ENCODE results near the gene HDLBP. TPM values are rescaled to one million over a fixed set of nuclear protein-coding genes. Genes with fewer than 3 reads are reported as not detected.

The HDLBP gene
- total RNA-seq, 1 donor from 2014 or later: 922 TPM

DNA sequence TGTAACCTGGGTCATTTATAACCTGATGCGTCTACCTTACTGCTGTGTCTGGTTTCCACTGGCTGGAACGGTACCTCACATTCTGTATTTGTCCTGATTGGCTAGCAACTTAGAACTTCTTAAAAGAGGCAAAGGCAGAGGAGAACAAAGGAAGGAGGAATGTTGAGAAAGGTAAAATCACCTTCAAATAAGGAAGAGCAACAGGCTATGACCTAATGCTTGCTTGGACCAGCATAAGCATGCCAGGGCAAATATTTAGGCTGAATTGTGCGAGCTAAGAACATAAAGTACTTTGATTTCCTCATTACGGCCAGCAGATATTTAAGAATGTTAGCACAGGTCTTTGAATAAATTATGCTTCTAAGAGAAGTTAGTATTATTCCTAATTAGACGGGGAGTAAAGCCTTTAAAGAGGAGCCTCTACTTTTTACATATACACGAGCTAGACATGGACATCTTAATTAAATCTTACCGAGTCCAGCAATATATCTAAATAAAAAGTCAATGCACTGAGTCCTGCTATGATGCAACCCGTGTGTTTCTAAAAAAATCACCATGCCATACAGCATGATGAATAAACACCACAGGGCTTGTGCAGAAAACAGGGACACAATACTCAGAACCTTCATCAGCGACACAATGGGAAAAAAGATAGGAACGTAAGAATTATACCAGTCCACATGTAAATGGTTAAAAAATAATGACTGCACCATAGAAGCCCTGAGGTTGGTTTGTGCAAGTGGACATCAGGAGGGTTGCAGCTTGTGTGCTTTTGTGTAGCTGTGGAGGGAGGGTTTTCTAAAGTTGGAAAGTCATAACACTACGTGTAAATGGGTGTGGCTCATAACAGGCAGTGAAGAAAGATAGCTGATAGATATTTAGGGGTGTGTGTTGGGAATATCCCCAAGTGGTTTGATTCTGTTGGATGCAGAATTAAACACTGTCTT lies 14.5 kb upstream of the HDLBP start:
- H3K36me3 Mint-ChIP-seq (ENCODE audit: low read depth, unreplicated experiment): peaks cover 30% of the 10 kb centered on the region
- no peak overlapping the region for H3K4me2 ChIP-seq (ENCODE audit: low read length)
- TF ChIP-seq EZH2 (IDR thresholded peaks at IDR 0.05; ENCODE audit: insufficient read depth, low read length): no peak
- TF ChIP-seq, protein P1, sequence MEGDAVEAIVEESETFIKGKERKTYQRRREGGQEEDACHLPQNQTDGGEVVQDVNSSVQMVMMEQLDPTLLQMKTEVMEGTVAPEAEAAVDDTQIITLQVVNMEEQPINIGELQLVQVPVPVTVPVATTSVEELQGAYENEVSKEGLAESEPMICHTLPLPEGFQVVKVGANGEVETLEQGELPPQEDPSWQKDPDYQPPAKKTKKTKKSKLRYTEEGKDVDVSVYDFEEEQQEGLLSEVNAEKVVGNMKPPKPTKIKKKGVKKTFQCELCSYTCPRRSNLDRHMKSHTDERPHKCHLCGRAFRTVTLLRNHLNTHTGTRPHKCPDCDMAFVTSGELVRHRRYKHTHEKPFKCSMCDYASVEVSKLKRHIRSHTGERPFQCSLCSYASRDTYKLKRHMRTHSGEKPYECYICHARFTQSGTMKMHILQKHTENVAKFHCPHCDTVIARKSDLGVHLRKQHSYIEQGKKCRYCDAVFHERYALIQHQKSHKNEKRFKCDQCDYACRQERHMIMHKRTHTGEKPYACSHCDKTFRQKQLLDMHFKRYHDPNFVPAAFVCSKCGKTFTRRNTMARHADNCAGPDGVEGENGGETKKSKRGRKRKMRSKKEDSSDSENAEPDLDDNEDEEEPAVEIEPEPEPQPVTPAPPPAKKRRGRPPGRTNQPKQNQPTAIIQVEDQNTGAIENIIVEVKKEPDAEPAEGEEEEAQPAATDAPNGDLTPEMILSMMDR (IDR thresholded peaks at IDR 0.05; ENCODE audit: insufficient read depth, low read depth, low read length): no peak
- no peak for FAIRE-seq
- H4K20me1 ChIP-seq (ENCODE audit: insufficient read depth, low read length): peaks cover 89% of the 10 kb centered on the region
- H3K9me3 Mint-ChIP-seq (ENCODE audit: unreplicated experiment): no peaks in the 10 kb centered on the region
- H3K9me3 ChIP-seq (ENCODE audit: insufficient read depth, low read depth, low read length): no peaks in the 10 kb centered on the region
- H3K4me1 Mint-ChIP-seq (ENCODE audit: low read depth, unreplicated experiment): peaks cover 3% of the 10 kb centered on the region
- H3K27me3 Mint-ChIP-seq (ENCODE audit: low read depth, unreplicated experiment): no peaks in the 10 kb centered on the region
- peaks cover 93% of the 10 kb centered on the region for H3K79me2 ChIP-seq (ENCODE audit: insufficient read depth, low read length)
- no peak overlapping the region for H3K9ac ChIP-seq (ENCODE audit: low read length)
- no peak overlapping the region for H3K4me3 ChIP-seq (ENCODE audit: insufficient read depth, low read depth, low read length)
- H3K27ac ChIP-seq (ENCODE audit: low read depth, low read length): no peak overlapping the region
- DNase-seq (ENCODE audit: low read depth): no peak
- peaks cover 57% of the 10 kb centered on the region for H3K36me3 ChIP-seq (ENCODE audit: insufficient read depth, low read length)
- no peak overlapping the region for H3K27ac Mint-ChIP-seq (ENCODE audit: unreplicated experiment)
- H3K4me1 ChIP-seq (ENCODE audit: insufficient read depth, low read length): no peaks in the 10 kb centered on the region
- no peak overlapping the region for H3K4me3 Mint-ChIP-seq (ENCODE audit: unreplicated experiment)
- no peak overlapping the region for H2AFZ ChIP-seq (ENCODE audit: low read depth, low read length)
- H3K27me3 ChIP-seq (ENCODE audit: insufficient read depth, low read length): no peaks in the 10 kb centered on the region

DNA sequence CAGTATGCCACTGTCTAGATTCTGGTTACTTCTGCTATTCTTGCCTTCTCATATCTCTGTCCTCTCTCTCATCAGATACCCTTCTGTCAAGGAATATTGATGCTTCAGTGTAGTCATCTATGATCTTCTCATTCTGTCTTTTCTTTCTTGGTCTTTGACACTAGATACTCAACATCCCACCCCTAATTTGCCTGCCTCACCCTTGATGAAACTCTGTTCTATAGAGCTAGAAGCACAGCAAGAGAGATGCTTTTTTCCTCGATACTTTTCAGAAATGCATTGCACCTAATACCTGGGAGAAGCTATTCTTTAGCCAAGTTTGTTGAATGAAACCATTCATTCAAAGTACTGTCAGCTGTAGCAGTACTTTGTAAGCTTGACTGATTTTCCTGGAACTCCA lies 9.8 kb upstream of the HDLBP start:
- H3K9me3 Mint-ChIP-seq (ENCODE audit: unreplicated experiment): no peaks in the 10 kb centered on the region
- FAIRE-seq: no peak
- Histone ChIP-seq H3K36me3 (ENCODE audit: insufficient read depth, low read length) (peaks cover 31% of the 10 kb centered on the region), H3K79me2 (ENCODE audit: insufficient read depth, low read length) (peaks cover 98% of the 10 kb centered on the region), H3K9ac (ENCODE audit: low read length) (no peak overlapping the region), H3K27me3 (ENCODE audit: insufficient read depth, low read length) (no peaks in the 10 kb centered on the region), H3K9me3 (ENCODE audit: insufficient read depth, low read depth, low read length) (no peaks in the 10 kb centered on the region), H2AFZ (ENCODE audit: low read depth, low read length) (no peak overlapping the region), H3K4me2 (ENCODE audit: low read length) (no peak overlapping the region), H4K20me1 (ENCODE audit: insufficient read depth, low read length) (peaks cover 94% of the 10 kb centered on the region), H3K4me1 (ENCODE audit: insufficient read depth, low read length) (no peaks in the 10 kb centered on the region), H3K4me3 (ENCODE audit: insufficient read depth, low read depth, low read length) (no peak overlapping the region), H3K27ac (ENCODE audit: low read depth, low read length) (no peak overlapping the region)
- no peaks in the 10 kb centered on the region for H3K27me3 Mint-ChIP-seq (ENCODE audit: low read depth, unreplicated experiment)
- H3K27ac Mint-ChIP-seq (ENCODE audit: unreplicated experiment): no peak overlapping the region
- H3K4me1 Mint-ChIP-seq (ENCODE audit: low read depth, unreplicated experiment): peaks cover 33% of the 10 kb centered on the region
- no peak overlapping the region for H3K4me3 Mint-ChIP-seq (ENCODE audit: unreplicated experiment)
- DNase-seq (ENCODE audit: low read depth): no peak
- TF ChIP-seq, protein P1 (IDR thresholded peaks at IDR 0.05; ENCODE audit: insufficient read depth, low read depth, low read length): no peak
- no peak for TF ChIP-seq EZH2 (IDR thresholded peaks at IDR 0.05; ENCODE audit: insufficient read depth, low read length)
- peaks cover 22% of the 10 kb centered on the region for H3K36me3 Mint-ChIP-seq (ENCODE audit: low read depth, unreplicated experiment)

DNA sequence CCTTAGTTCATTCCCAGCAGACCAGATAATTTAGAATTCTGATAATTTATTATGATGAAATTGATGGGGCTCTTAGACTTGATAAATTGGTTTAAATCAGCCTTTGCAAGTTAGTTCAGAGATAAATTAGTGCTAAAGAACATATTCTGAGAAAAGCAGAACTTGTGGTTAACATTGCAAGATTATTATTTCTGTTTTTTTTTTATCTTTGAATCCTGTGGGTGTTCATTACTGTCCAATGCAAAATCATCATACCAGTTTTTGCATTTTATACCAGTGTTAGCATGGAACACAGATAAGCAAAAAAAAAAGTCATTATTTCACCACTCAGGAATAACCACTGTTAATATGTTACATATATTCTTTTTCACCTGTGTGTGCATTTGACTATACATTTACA lies 9.3 kb upstream of the HDLBP start:
- H3K36me3 Mint-ChIP-seq (ENCODE audit: low read depth, unreplicated experiment): peaks cover 21% of the 10 kb centered on the region
- Histone ChIP-seq H3K79me2 (ENCODE audit: insufficient read depth, low read length) (peaks cover 98% of the 10 kb centered on the region), H3K4me1 (ENCODE audit: insufficient read depth, low read length) (no peaks in the 10 kb centered on the region), H3K27ac (ENCODE audit: low read depth, low read length) (no peak overlapping the region), H4K20me1 (ENCODE audit: insufficient read depth, low read length) (peaks cover 94% of the 10 kb centered on the region), H3K27me3 (ENCODE audit: insufficient read depth, low read length) (no peaks in the 10 kb centered on the region), H3K36me3 (ENCODE audit: insufficient read depth, low read length) (peaks cover 26% of the 10 kb centered on the region), H3K4me2 (ENCODE audit: low read length) (no peak overlapping the region), H3K9me3 (ENCODE audit: insufficient read depth, low read depth, low read length) (no peaks in the 10 kb centered on the region), H2AFZ (ENCODE audit: low read depth, low read length) (no peak overlapping the region), H3K9ac (ENCODE audit: low read length) (no peak overlapping the region), H3K4me3 (ENCODE audit: insufficient read depth, low read depth, low read length) (no peak overlapping the region)
- DNase-seq (ENCODE audit: low read depth) (no peak), FAIRE-seq (no peak)
- no peaks in the 10 kb centered on the region for H3K27me3 Mint-ChIP-seq (ENCODE audit: low read depth, unreplicated experiment)
- peaks cover 37% of the 10 kb centered on the region for H3K4me1 Mint-ChIP-seq (ENCODE audit: low read depth, unreplicated experiment)
- peak overlapping the region; percentile 51 for H3K27ac Mint-ChIP-seq (ENCODE audit: unreplicated experiment)
- no peaks in the 10 kb centered on the region for H3K9me3 Mint-ChIP-seq (ENCODE audit: unreplicated experiment)
- H3K4me3 Mint-ChIP-seq (ENCODE audit: unreplicated experiment): no peak overlapping the region
- TF ChIP-seq, protein P1 (IDR thresholded peaks at IDR 0.05; ENCODE audit: insufficient read depth, low read depth, low read length): no peak
- no peak for TF ChIP-seq EZH2 (IDR thresholded peaks at IDR 0.05; ENCODE audit: insufficient read depth, low read length)

All from astrocyte (in vitro differentiated cells and primary cell).